ENCODE results near the gene SYNM.

- TF ChIP-seq CTCF (IDR thresholded peaks at IDR 0.05; ENCODE audit: low read length) (no peak), EZH2phosphoT487 (IDR thresholded peaks at IDR 0.05; ENCODE audit: low read length) (no peak), EZH2 (optimal IDR thresholded peaks at IDR 0.05; ENCODE audit: low read depth, low read length) (no peak)
Measured at GRCh38 chr15:99057020-99057419, 47.9 kb upstream of the SYNM start.
